ENCODE results near the gene INTS4.

INTS4 gene

GRCh38 chr11:77873345-77873744 is 121.1 kb downstream of the INTS4 start:
- ATAC-seq, result no peak

GRCh38 chr11:77871855-77872254 is 122.6 kb downstream of the INTS4 start:
- no peak for ATAC-seq
- TF ChIP-seq ARNTL (CRISPR knock-in tag; IDR thresholded peaks at IDR 0.05; ENCODE audit: borderline replicate concordance, low read depth) (no peak), TSHZ2 (CRISPR knock-in tag; IDR thresholded peaks at IDR 0.05) (no peak), CSDC2 (CRISPR knock-in tag; IDR thresholded peaks at IDR 0.05) (no peak), PPARA (CRISPR knock-in tag; IDR thresholded peaks at IDR 0.05; ENCODE audit: borderline replicate concordance) (no peak), GLIS3 (CRISPR knock-in tag; IDR thresholded peaks at IDR 0.05) (no peak), PATZ1 (CRISPR knock-in tag; IDR thresholded peaks at IDR 0.05; ENCODE audit: borderline replicate concordance) (no peak), CSRNP3 (CRISPR knock-in tag; IDR thresholded peaks at IDR 0.05) (no peak), ISL1 (CRISPR knock-in tag; IDR thresholded peaks at IDR 0.05) (no peak), SNAI2 (CRISPR knock-in tag; IDR thresholded peaks at IDR 0.05) (no peak), ZFP3 (CRISPR knock-in tag; IDR thresholded peaks at IDR 0.05) (no peak), ZNF565 (CRISPR knock-in tag; conservative IDR thresholded peaks at IDR 0.05; ENCODE audit: low read depth) (no peak)

More at GRCh38 chr11:77873345-77873744, 121.1 kb downstream of the INTS4 start:
- TF ChIP-seq ZFP30 (CRISPR knock-in tag; IDR thresholded peaks at IDR 0.05) (no peak), ZC3H10 (CRISPR knock-in tag; IDR thresholded peaks at IDR 0.05) (no peak), BACH2 (CRISPR knock-in tag; IDR thresholded peaks at IDR 0.05; ENCODE audit: borderline replicate concordance) (no peak)

- TF ChIP-seq POU6F1 (CRISPR knock-in tag; IDR thresholded peaks at IDR 0.05; ENCODE audit: borderline replicate concordance, low read depth), result no peak
- TF ChIP-seq ZNF8 (CRISPR knock-in tag; IDR thresholded peaks at IDR 0.05), result no peak
- no peak for TF ChIP-seq ZC3H10 (CRISPR knock-in tag; IDR thresholded peaks at IDR 0.05)
- no peak for TF ChIP-seq TSHZ2 (CRISPR knock-in tag; IDR thresholded peaks at IDR 0.05)
- TF ChIP-seq CSRNP3 (CRISPR knock-in tag; IDR thresholded peaks at IDR 0.05), result no peak
- ATAC-seq, result no peak
Measured at GRCh38 chr11:77868744-77869143, 125.7 kb downstream of the INTS4 start.
